ENCODE measurements around the gene TMEM213.

TMEM213 gene

DNA sequence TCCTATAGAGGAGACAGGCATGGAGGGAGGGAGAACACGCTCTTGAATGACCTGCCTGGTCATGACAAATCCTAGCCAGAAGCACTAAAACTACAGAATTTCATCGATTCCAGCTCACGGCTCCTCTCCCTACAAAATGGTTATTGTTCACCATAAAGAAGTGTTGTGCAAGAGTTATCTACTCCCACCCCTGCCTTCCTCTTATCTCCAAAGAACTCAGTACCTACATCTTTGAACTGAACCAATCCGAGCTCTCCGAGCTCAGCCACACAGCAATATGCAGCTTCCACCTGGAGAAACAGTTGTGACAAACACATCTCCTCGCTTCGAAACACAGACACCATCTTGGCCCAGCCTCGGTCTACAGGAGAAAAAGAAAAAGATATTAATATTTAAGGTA is 26.9 kb upstream of the TMEM213 start:
- no peaks in the 10 kb centered on the region for H3K4me1 ChIP-seq (ENCODE audit: low read depth, poor library complexity, severe bottlenecking)
- no peaks in the 10 kb centered on the region for H4K20me1 ChIP-seq (ENCODE audit: insufficient read depth)
- H3K27ac ChIP-seq = no peak overlapping the region
- TF ChIP-seq, protein P1, sequence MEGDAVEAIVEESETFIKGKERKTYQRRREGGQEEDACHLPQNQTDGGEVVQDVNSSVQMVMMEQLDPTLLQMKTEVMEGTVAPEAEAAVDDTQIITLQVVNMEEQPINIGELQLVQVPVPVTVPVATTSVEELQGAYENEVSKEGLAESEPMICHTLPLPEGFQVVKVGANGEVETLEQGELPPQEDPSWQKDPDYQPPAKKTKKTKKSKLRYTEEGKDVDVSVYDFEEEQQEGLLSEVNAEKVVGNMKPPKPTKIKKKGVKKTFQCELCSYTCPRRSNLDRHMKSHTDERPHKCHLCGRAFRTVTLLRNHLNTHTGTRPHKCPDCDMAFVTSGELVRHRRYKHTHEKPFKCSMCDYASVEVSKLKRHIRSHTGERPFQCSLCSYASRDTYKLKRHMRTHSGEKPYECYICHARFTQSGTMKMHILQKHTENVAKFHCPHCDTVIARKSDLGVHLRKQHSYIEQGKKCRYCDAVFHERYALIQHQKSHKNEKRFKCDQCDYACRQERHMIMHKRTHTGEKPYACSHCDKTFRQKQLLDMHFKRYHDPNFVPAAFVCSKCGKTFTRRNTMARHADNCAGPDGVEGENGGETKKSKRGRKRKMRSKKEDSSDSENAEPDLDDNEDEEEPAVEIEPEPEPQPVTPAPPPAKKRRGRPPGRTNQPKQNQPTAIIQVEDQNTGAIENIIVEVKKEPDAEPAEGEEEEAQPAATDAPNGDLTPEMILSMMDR (conservative IDR thresholded peaks at IDR 0.05; ENCODE audit: low read depth, low read length) = no peak
- no peak overlapping the region for H3K4me2 ChIP-seq
- H3K4me3 ChIP-seq (IDR thresholded peaks at IDR 0.05; ENCODE audit: insufficient read depth, low read depth, low read length) = no peak overlapping the region
- H3K79me2 ChIP-seq (ENCODE audit: insufficient read depth, low read depth) = no peaks in the 10 kb centered on the region
- no peaks in the 10 kb centered on the region for H3K36me3 ChIP-seq (ENCODE audit: insufficient read depth)
- H3K27me3 ChIP-seq (ENCODE audit: insufficient read depth, low read depth) = no peaks in the 10 kb centered on the region
- H3K9ac ChIP-seq = no peak overlapping the region
- H2AFZ ChIP-seq (ENCODE audit: low read depth) = no peak overlapping the region

DNA sequence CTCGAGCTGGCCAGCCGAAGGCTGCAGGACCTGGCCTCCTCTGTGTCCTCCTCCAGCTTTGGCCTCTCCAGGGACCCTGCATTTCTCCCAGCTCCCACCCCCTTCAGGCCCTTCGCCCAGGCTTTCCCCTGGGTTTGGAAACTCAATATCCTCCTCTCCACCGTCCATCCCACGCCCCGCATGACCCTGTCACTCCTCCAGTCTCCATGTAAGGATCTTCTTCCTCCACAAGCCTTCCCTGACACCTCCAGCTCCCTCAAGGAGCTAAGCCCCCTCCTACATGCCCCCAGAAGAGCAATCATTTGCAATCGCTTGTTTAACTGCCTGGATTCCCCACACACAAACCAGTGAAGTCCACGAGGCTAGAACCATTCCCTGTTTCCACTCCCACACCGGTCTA is 24.6 kb upstream of the TMEM213 start:
- no peak overlapping the region for H3K4me3 ChIP-seq (IDR thresholded peaks at IDR 0.05; ENCODE audit: insufficient read depth, low read depth, low read length)
- H3K27me3 ChIP-seq (ENCODE audit: insufficient read depth, low read depth) = no peaks in the 10 kb centered on the region
- no peaks in the 10 kb centered on the region for H4K20me1 ChIP-seq (ENCODE audit: insufficient read depth)
- H3K9ac ChIP-seq = no peak overlapping the region
- TF ChIP-seq, protein P1 (conservative IDR thresholded peaks at IDR 0.05; ENCODE audit: low read depth, low read length) = no peak
- no peak overlapping the region for H3K4me2 ChIP-seq
- no peak overlapping the region for H2AFZ ChIP-seq (ENCODE audit: low read depth)
- no peaks in the 10 kb centered on the region for H3K36me3 ChIP-seq (ENCODE audit: insufficient read depth)
- no peaks in the 10 kb centered on the region for H3K79me2 ChIP-seq (ENCODE audit: insufficient read depth, low read depth)
- H3K27ac ChIP-seq = no peak overlapping the region
- H3K4me1 ChIP-seq (ENCODE audit: low read depth, poor library complexity, severe bottlenecking) = no peaks in the 10 kb centered on the region

DNA sequence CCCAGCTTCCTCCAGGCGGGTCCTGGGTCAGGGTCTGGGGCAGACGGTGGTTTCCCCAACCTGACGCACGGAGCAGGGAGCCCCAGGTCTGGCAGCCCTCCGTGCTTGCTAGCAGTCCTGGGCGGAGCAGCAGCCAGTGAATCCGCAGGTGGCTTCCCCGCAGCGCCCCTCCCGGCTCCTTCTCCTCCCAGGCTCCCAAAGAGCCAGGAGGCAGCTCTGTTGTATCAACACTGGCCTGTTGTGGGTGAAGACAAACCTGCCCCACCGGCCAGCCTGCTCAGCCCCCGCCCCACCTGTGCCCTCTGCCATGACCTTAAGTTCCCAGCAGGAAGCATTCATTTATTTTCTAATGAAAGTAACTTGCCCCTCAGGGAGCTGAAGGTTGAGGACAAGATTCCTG is 24.0 kb upstream of the TMEM213 start:
- Histone ChIP-seq H2AFZ (ENCODE audit: low read depth) (no peak overlapping the region), H3K4me3 (IDR thresholded peaks at IDR 0.05; ENCODE audit: insufficient read depth, low read depth, low read length) (no peak overlapping the region), H3K9ac (no peak overlapping the region), H3K27me3 (ENCODE audit: insufficient read depth, low read depth) (no peaks in the 10 kb centered on the region), H3K4me1 (ENCODE audit: low read depth, poor library complexity, severe bottlenecking) (no peaks in the 10 kb centered on the region), H4K20me1 (ENCODE audit: insufficient read depth) (no peaks in the 10 kb centered on the region), H3K4me2 (no peak overlapping the region), H3K36me3 (ENCODE audit: insufficient read depth) (no peaks in the 10 kb centered on the region), H3K79me2 (ENCODE audit: insufficient read depth, low read depth) (no peaks in the 10 kb centered on the region), H3K27ac (no peak overlapping the region)
- TF ChIP-seq, protein P1 (conservative IDR thresholded peaks at IDR 0.05; ENCODE audit: low read depth, low read length) = no peak

DNA sequence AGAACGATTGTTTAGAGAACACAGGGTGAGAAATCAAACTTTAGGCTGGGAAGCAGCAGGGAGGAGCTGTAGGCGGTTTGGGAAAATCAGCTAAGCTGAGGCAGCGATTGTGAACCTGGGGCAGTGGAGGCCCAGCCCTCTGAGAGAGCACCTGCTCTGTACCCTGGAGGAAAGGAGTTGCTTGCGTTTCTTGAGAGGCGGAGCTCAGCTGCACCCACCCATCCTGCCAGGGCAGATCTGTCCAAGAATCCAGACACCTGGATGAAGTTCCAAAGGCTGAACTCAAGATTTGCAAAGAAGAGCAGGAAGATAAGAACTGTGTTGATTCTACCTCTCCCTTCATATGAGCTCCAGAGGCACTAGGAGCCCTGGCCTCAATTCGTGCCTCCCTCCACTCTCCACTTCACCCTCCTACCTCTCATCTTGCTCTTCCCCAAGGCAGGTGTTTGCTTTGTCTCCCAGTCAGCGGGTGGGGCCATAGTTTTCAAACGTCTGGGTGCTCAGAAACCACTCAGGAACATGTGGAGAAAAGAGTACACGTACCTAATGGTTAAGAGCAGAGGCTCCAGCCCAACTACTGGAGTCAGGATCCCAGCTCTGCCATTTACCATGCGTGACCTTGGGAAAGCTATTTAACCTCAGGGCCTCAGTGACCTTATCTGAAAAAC is 21.5 kb upstream of the TMEM213 start:
- Histone ChIP-seq H3K9ac (no peak overlapping the region), H2AFZ (ENCODE audit: low read depth) (no peak overlapping the region), H4K20me1 (ENCODE audit: insufficient read depth) (no peaks in the 10 kb centered on the region), H3K27ac (no peak overlapping the region), H3K4me3 (IDR thresholded peaks at IDR 0.05; ENCODE audit: insufficient read depth, low read depth, low read length) (no peak overlapping the region), H3K27me3 (ENCODE audit: insufficient read depth, low read depth) (no peaks in the 10 kb centered on the region), H3K4me2 (no peak overlapping the region), H3K79me2 (ENCODE audit: insufficient read depth, low read depth) (no peaks in the 10 kb centered on the region), H3K36me3 (ENCODE audit: insufficient read depth) (no peaks in the 10 kb centered on the region), H3K4me1 (ENCODE audit: low read depth, poor library complexity, severe bottlenecking) (no peaks in the 10 kb centered on the region)
- TF ChIP-seq, protein P1 (conservative IDR thresholded peaks at IDR 0.05; ENCODE audit: low read depth, low read length) = no peak
